ENCODE measurements around the gene CACUL1. TPM values are rescaled to one million over a fixed set of nuclear protein-coding genes. Genes with fewer than 3 reads are reported as not detected.
"Not testable (repeated sequence)": the region's sequence is repeated elsewhere in the genome, so short reads cannot be mapped to it uniquely, and the experiment has no call there.

The CACUL1 gene
- total RNA-seq, 1 experiment from 2014 or later = 67.5 TPM

DNA sequence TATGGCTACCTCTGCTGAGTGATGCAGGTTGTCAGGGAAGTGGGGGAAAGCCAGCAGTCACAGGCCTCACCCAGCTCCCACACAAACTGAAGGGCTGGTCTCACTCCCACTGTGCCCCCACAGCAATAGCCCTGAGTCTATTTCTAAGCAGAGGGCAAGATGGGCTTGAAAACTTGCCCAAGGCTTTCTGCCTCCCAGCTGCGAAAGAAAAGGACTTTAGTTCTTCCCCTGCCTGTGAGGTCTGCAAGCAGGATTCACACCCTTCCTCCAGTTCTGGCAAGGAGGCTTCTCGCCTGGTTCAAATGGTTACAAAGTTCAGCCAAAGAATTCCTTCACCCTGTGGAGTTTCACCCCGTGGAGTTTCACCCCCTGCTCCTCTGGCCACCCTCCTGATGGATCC is 96.0 kb downstream of the CACUL1 start:
- Histone ChIP-seq H4K20me1 (ENCODE audit: insufficient read depth) (no peaks in the 10 kb centered on the region), H3K9ac (ENCODE audit: low read length) (no peak overlapping the region), H3K4me1 (ENCODE audit: control insufficient read depth in 1 of 2, insufficient read depth in 2 of 2, low read length in 2 of 2) (no peaks in the 10 kb centered on the region), H3K9me2 (ENCODE audit: insufficient read depth) (no peaks in the 10 kb centered on the region), H3K4me3 (replicated peaks in 1 of 2; ENCODE audit: low read depth in 1 of 2, low read length in 2 of 2) (no peak overlapping the region), H3K9me3 (ENCODE audit: control insufficient read depth in 1 of 2, insufficient read depth in 1 of 2, low read depth in 1 of 2, low read length in 2 of 2) (no peaks in the 10 kb centered on the region), H2AFZ (ENCODE audit: low read depth, low read length, poor library complexity, severe bottlenecking) (no peak overlapping the region), H3K36me3 (ENCODE audit: control insufficient read depth in 1 of 2, insufficient read depth in 2 of 2, low read length in 2 of 2) (no peaks in the 10 kb centered on the region), H3K27me3 (ENCODE audit: insufficient read depth, low read length) (peaks cover 31% of the 10 kb centered on the region), H3K27ac (ENCODE audit: low read depth, low read length) (no peak overlapping the region), H3K79me2 (ENCODE audit: insufficient read depth, low read length) (no peaks in the 10 kb centered on the region), H3K4me2 (ENCODE audit: low read length) (no peak overlapping the region)
- BruUV-seq (replicated peaks) = no TSS peak
- DNase-seq (ENCODE audit: low read depth, low spot score) (no peak), ATAC-seq (no peak)
- ChIA-PET POLR2A (no interaction called here), CTCF (no interaction called here), RAD21 (ENCODE audit: low non-redundant PET in 1 of 2, low total read pairs in 2 of 2, uncharacterized antibody in 2 of 2, unreplicated experiment in 2 of 2) (no interaction called here)
- no peak for TF ChIP-seq EGR1 (IDR thresholded peaks at IDR 0.05; ENCODE audit: low read depth)
- TF ChIP-seq, protein P1, sequence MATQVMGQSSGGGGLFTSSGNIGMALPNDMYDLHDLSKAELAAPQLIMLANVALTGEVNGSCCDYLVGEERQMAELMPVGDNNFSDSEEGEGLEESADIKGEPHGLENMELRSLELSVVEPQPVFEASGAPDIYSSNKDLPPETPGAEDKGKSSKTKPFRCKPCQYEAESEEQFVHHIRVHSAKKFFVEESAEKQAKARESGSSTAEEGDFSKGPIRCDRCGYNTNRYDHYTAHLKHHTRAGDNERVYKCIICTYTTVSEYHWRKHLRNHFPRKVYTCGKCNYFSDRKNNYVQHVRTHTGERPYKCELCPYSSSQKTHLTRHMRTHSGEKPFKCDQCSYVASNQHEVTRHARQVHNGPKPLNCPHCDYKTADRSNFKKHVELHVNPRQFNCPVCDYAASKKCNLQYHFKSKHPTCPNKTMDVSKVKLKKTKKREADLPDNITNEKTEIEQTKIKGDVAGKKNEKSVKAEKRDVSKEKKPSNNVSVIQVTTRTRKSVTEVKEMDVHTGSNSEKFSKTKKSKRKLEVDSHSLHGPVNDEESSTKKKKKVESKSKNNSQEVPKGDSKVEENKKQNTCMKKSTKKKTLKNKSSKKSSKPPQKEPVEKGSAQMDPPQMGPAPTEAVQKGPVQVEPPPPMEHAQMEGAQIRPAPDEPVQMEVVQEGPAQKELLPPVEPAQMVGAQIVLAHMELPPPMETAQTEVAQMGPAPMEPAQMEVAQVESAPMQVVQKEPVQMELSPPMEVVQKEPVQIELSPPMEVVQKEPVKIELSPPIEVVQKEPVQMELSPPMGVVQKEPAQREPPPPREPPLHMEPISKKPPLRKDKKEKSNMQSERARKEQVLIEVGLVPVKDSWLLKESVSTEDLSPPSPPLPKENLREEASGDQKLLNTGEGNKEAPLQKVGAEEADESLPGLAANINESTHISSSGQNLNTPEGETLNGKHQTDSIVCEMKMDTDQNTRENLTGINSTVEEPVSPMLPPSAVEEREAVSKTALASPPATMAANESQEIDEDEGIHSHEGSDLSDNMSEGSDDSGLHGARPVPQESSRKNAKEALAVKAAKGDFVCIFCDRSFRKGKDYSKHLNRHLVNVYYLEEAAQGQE (IDR thresholded peaks at IDR 0.05; ENCODE audit: low read depth) = no peak
- no peak for TF ChIP-seq EZH2phosphoT487 (IDR thresholded peaks at IDR 0.05; ENCODE audit: borderline replicate concordance)
- TF ChIP-seq, protein P2, sequence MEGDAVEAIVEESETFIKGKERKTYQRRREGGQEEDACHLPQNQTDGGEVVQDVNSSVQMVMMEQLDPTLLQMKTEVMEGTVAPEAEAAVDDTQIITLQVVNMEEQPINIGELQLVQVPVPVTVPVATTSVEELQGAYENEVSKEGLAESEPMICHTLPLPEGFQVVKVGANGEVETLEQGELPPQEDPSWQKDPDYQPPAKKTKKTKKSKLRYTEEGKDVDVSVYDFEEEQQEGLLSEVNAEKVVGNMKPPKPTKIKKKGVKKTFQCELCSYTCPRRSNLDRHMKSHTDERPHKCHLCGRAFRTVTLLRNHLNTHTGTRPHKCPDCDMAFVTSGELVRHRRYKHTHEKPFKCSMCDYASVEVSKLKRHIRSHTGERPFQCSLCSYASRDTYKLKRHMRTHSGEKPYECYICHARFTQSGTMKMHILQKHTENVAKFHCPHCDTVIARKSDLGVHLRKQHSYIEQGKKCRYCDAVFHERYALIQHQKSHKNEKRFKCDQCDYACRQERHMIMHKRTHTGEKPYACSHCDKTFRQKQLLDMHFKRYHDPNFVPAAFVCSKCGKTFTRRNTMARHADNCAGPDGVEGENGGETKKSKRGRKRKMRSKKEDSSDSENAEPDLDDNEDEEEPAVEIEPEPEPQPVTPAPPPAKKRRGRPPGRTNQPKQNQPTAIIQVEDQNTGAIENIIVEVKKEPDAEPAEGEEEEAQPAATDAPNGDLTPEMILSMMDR (IDR thresholded peaks at IDR 0.05 in 2 of 3, conservative IDR thresholded peaks at IDR 0.05 in 1 of 3; ENCODE audit: borderline replicate concordance in 1 of 3, insufficient read depth in 1 of 3, low read depth in 2 of 3, low read length in 2 of 3) = no peak
- no peak for TF ChIP-seq CEBPB (IDR thresholded peaks at IDR 0.05; ENCODE audit: low read depth)
- no peak for TF ChIP-seq TCF7L2 (IDR thresholded peaks at IDR 0.05; ENCODE audit: borderline replicate concordance, extremely low read depth, insufficient read depth, insufficient read length)
- no peak for TF ChIP-seq ELF1 (IDR thresholded peaks at IDR 0.05; ENCODE audit: borderline replicate concordance, low read depth)
- TF ChIP-seq SIN3A (IDR thresholded peaks at IDR 0.05; ENCODE audit: low read depth) = no peak
- no peak for TF ChIP-seq ZFX (IDR thresholded peaks at IDR 0.05)
- intact Hi-C loops (cut with micrococcal nuclease) = no loop called here

DNA sequence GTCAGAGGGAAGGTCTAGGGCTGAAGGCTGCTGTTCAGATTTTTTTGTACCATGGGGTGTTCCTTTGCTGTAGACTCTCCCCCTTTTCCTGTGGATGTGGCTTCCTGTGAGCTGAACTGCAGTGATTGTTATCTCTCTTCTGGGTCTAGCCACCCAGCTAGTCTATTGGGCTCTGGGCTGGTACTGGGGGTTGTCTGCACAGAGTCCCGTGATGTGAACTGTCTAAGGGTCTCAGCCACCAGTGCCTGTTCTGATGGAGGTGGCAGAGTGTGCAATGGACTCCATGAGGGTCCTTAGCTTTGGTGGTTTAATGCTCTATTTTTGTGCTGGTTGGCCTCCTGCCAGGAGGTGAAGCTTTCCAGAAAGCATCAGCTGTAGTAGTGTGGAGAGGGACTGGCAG is 96.6 kb downstream of the CACUL1 start:
- H3K4me1 ChIP-seq (ENCODE audit: control insufficient read depth in 1 of 2, insufficient read depth in 2 of 2, low read length in 2 of 2); H3K4me2 ChIP-seq (ENCODE audit: low read length); DNase-seq (ENCODE audit: low read depth, low spot score); intact Hi-C loops (cut with micrococcal nuclease); H3K9ac ChIP-seq (ENCODE audit: low read length); H3K79me2 ChIP-seq (ENCODE audit: insufficient read depth, low read length); H3K36me3 ChIP-seq (ENCODE audit: control insufficient read depth in 1 of 2, insufficient read depth in 2 of 2, low read length in 2 of 2); BruUV-seq (replicated peaks); CTCF ChIA-PET; H3K9me3 ChIP-seq (ENCODE audit: control insufficient read depth in 1 of 2, insufficient read depth in 1 of 2, low read depth in 1 of 2, low read length in 2 of 2); ATAC-seq; H3K4me3 ChIP-seq (replicated peaks in 1 of 2; ENCODE audit: low read depth in 1 of 2, low read length in 2 of 2); POLR2A ChIA-PET; H4K20me1 ChIP-seq (ENCODE audit: insufficient read depth); H3K27ac ChIP-seq (ENCODE audit: low read depth, low read length); RAD21 ChIA-PET (ENCODE audit: low non-redundant PET in 1 of 2, low total read pairs in 2 of 2, uncharacterized antibody in 2 of 2, unreplicated experiment in 2 of 2); H2AFZ ChIP-seq (ENCODE audit: low read depth, low read length, poor library complexity, severe bottlenecking); H3K9me2 ChIP-seq (ENCODE audit: insufficient read depth): not testable (repeated sequence)
- peaks cover 35% of the 10 kb centered on the region for H3K27me3 ChIP-seq (ENCODE audit: insufficient read depth, low read length)

DNA sequence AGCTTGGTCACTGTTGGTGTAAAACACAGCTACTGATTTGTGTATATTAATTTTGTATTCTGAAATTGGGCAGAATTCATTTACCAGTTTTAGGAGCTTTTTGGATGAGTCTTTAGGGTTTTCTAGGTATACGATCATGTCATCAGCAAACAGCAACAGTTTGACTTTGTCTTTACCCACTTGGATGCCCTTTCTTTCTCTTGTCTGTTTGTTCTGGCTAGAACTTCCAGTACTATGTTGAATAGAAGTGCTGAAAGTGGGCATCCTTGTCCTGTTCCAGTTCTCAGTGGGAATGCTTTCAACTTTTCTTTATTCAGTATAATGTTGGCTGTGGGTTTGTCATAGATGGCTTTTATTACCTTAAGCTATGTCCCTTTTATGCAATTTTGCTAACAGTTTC is 109.5 kb downstream of the CACUL1 start:
- H3K36me3 ChIP-seq (ENCODE audit: control insufficient read depth in 1 of 2, insufficient read depth in 2 of 2, low read length in 2 of 2); H4K20me1 ChIP-seq (ENCODE audit: insufficient read depth); POLR2A ChIA-PET; H3K4me2 ChIP-seq (ENCODE audit: low read length); H3K4me1 ChIP-seq (ENCODE audit: control insufficient read depth in 1 of 2, insufficient read depth in 2 of 2, low read length in 2 of 2); H3K4me3 ChIP-seq (replicated peaks in 1 of 2; ENCODE audit: low read depth in 1 of 2, low read length in 2 of 2); H3K27ac ChIP-seq (ENCODE audit: low read depth, low read length); H3K79me2 ChIP-seq (ENCODE audit: insufficient read depth, low read length); H3K9me3 ChIP-seq (ENCODE audit: control insufficient read depth in 1 of 2, insufficient read depth in 1 of 2, low read depth in 1 of 2, low read length in 2 of 2); intact Hi-C loops (cut with micrococcal nuclease); BruUV-seq (replicated peaks); H2AFZ ChIP-seq (ENCODE audit: low read depth, low read length, poor library complexity, severe bottlenecking); H3K9ac ChIP-seq (ENCODE audit: low read length); H3K9me2 ChIP-seq (ENCODE audit: insufficient read depth); ATAC-seq; CTCF ChIA-PET; RAD21 ChIA-PET (ENCODE audit: low non-redundant PET in 1 of 2, low total read pairs in 2 of 2, uncharacterized antibody in 2 of 2, unreplicated experiment in 2 of 2); DNase-seq (ENCODE audit: low read depth, low spot score): not testable (repeated sequence)
- H3K27me3 ChIP-seq (ENCODE audit: insufficient read depth, low read length) = peaks cover 30% of the 10 kb centered on the region

All from HCT116 (cell line).